ENCODE results near the gene CAPNS2. TPM values are rescaled to one million over a fixed set of nuclear protein-coding genes. Genes with fewer than 3 reads are reported as not detected.

CAPNS2 gene
- total and polyA plus RNA-seq, 4 donors: 0.45 to 2.5 TPM; not detected in 2

DNA sequence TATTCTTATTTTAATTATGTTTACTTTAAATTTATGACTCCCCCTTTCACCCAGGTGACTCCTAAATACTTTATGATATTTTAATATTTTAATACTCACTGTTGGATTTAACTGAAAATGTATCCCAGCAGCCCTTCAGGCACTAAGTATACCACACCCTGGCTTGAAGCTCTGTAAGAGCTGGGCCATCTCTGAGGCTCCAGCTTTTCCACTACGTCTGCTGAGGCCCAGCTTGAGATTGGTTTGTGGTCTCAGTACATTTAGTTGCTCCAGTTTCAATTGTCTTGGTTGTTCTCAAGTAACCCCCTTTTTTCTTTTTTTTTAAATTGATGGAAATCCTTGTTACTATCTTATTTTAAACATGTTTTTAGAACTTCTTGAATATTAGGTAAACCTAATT lies 27.0 kb upstream of the CAPNS2 start:
- no peak for ATAC-seq (ENCODE audit: low FRiP score)
- Histone ChIP-seq H3K4me3 (ENCODE audit: low read length in 2 of 2) (no peak overlapping the region), H3K36me3 (ENCODE audit: control insufficient read depth in 1 of 2, insufficient read depth in 2 of 2, low read length in 1 of 2) (peaks cover 0 to 3% of the 10 kb centered on the region in 2 donors), H3K27me3 (ENCODE audit: control insufficient read depth in 1 of 2, insufficient read depth in 2 of 2, low read length in 1 of 2) (no peaks in the 10 kb centered on the region), H3K27ac (ENCODE audit: low read depth in 1 of 2, low read length in 2 of 2) (no peak overlapping the region), H3K9me3 (ENCODE audit: control insufficient read depth, low read length) (no peaks in the 10 kb centered on the region), H3K4me1 (ENCODE audit: control insufficient read depth in 1 of 2, insufficient read depth in 2 of 2, low read length in 2 of 2) (peaks cover 0 to 2% of the 10 kb centered on the region in 2 donors)
- WGBS, 2 donors: 74 to 88% methylated on average over 1 of the region's 1 CpG
- DNase-seq: no peak
- intact Hi-C loops (cut with DNase I): loop anchor here in 1 of 2 donors (5.0 kb wide), 1 partner anchor 42 kb away; no protein-coding TSS in a partner anchor

DNA sequence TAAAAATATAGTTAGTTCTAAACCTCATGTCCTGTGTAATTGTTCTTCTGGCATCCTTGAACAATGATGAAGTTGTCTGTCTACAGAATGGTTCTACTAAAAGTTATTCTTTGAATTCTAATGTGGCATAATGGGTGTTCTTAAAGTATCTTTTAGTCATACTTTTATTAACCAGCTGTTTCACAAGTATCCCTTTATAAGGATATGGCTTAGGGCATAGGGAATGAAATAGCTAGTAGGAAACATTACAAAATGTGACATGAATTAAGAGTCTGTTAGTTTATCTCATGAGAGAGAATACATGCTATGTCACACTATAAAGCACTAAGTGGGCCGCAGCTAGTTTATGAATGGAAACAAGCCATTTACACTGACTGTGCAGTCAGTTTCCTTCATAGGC lies 26.3 kb upstream of the CAPNS2 start:
- no peak for DNase-seq
- intact Hi-C loops (cut with DNase I): loop anchor here in 1 of 2 donors (10.0 kb wide), 1 partner anchor 305 kb away; no protein-coding TSS in a partner anchor

DNA sequence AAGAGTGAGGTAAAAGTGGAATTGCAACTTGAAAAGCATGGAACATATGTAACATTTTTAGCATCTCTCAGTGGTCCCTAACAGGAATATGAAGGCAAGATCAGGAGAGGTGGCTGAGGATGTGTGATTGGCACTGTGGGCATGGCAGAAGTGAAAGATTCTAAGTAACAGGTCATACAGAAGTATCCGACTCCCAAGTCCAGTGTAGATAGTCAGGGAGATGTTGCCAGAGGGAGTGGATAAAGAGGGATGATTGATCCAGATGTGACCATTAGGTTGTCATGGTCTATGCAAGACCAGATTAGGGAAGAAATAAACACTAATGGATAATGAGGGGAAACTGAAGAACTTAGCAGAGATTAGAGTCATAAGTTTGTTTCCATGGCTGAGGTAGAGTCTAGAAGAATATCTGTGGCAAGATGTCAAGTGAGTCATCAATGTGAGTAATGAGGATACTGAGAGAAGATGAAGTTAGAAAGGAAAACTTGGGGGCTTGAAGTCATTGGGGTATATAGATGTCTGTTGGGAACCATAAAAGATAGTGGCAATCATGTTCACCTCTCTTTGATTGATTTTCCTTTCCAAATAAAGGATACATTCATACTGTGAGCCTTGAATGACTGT lies 23.9 kb upstream of the CAPNS2 start:
- Histone ChIP-seq H3K27me3 (ENCODE audit: control insufficient read depth in 1 of 2, insufficient read depth in 2 of 2, low read length in 1 of 2) (no peaks in the 10 kb centered on the region), H3K4me1 (ENCODE audit: control insufficient read depth in 1 of 2, insufficient read depth in 2 of 2, low read length in 2 of 2) (no peaks in the 10 kb centered on the region), H3K36me3 (ENCODE audit: control insufficient read depth in 1 of 2, insufficient read depth in 2 of 2, low read length in 1 of 2) (peaks cover 0 to under 1% of the 10 kb centered on the region in 2 donors), H3K9me3 (ENCODE audit: control insufficient read depth, low read length) (no peaks in the 10 kb centered on the region), H3K27ac (ENCODE audit: low read depth in 1 of 2, low read length in 2 of 2) (no peak overlapping the region), H3K4me3 (ENCODE audit: low read length in 2 of 2) (no peak overlapping the region)
- DNase-seq (no peak), ATAC-seq (ENCODE audit: low FRiP score) (peak; percentile 77)
- WGBS, 2 donors: 88 to 97% methylated on average over 1 of the region's 1 CpG
- intact Hi-C loops (cut with DNase I): loop anchor here (1.0 to 10.0 kb wide), 3 partner anchors 70 to 302 kb away; no protein-coding TSS in a partner anchor

More for the DNA sequence above, 26.3 kb upstream of the CAPNS2 start:
- H3K4me3 ChIP-seq (ENCODE audit: low read length in 2 of 2): no peak overlapping the region
- H3K4me1 ChIP-seq (ENCODE audit: control insufficient read depth in 1 of 2, insufficient read depth in 2 of 2, low read length in 2 of 2): peaks cover 0 to 2% of the 10 kb centered on the region in 2 donors
- no peaks in the 10 kb centered on the region for H3K27me3 ChIP-seq (ENCODE audit: control insufficient read depth in 1 of 2, insufficient read depth in 2 of 2, low read length in 1 of 2)
- H3K27ac ChIP-seq (ENCODE audit: low read depth in 1 of 2, low read length in 2 of 2): no peak overlapping the region
- ATAC-seq (ENCODE audit: low FRiP score): no peak
- H3K9me3 ChIP-seq (ENCODE audit: control insufficient read depth, low read length): no peaks in the 10 kb centered on the region
- WGBS, 2 donors: 92 to 95% methylated on average over 1 of the region's 1 CpG
- peaks cover 0 to 3% of the 10 kb centered on the region in 2 donors for H3K36me3 ChIP-seq (ENCODE audit: control insufficient read depth in 1 of 2, insufficient read depth in 2 of 2, low read length in 1 of 2)

DNA sequence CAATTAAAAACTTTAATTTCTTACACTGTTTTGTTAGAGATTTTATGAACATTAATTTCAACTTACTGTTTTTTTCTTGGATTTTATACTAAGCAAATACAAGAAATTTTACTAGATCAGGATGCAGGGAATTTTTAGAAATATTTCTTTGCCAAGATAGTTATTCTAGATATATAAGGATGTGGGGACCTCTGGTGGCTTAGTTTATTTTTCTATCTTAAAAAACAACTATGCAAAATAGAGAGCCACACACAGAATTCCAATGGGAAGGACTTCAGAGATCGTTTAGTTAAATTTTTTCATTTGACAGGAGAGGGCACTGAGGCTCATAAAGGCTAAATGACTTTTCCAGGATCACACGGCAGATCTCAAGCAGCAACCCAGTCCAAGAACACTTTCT lies 23.0 kb upstream of the CAPNS2 start:
- ATAC-seq (ENCODE audit: low FRiP score): peak; percentile 85
- intact Hi-C loops (cut with DNase I): loop anchor here (2.0 to 10.0 kb wide), 2 partner anchors 71 to 301 kb away; no protein-coding TSS in a partner anchor

DNA sequence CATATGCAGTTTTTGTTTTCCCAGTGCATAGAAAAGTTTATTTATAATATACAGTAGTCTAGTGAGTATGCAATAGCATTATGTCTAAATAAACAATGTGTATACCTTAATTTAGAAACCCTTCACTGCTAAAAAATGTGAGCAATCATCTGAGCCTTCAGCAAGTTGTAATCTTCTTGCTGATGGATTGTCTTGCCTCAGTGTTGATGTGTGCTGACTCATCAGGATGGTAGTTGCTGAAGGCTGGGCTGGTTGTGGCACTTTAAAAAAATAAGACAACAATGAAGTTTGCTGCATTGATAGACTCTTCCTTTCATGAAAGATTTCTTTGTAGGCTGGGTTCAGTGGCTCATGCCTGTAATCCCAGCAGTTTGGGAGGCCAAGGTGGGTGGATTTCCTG lies 13.9 kb upstream of the CAPNS2 start:
- H3K9me3 ChIP-seq (ENCODE audit: control insufficient read depth, low read length): no peaks in the 10 kb centered on the region
- H3K36me3 ChIP-seq (ENCODE audit: control insufficient read depth in 1 of 2, insufficient read depth in 2 of 2, low read length in 1 of 2): peaks cover 0 to 2% of the 10 kb centered on the region in 2 donors
- H3K4me1 ChIP-seq (ENCODE audit: control insufficient read depth in 1 of 2, insufficient read depth in 2 of 2, low read length in 2 of 2): peaks cover 0 to 2% of the 10 kb centered on the region in 2 donors
- no peak for DNase-seq
- no peak overlapping the region for H3K27ac ChIP-seq (ENCODE audit: low read depth in 1 of 2, low read length in 2 of 2)
- intact Hi-C loops (cut with DNase I): no loop called here
- ATAC-seq (ENCODE audit: low FRiP score): no peak
- H3K27me3 ChIP-seq (ENCODE audit: control insufficient read depth in 1 of 2, insufficient read depth in 2 of 2, low read length in 1 of 2): no peaks in the 10 kb centered on the region
- H3K4me3 ChIP-seq (ENCODE audit: low read length in 2 of 2): no peak overlapping the region

More for the DNA sequence above, 23.0 kb upstream of the CAPNS2 start:
- Histone ChIP-seq H3K9me3 (ENCODE audit: control insufficient read depth, low read length) (no peaks in the 10 kb centered on the region), H3K4me1 (ENCODE audit: control insufficient read depth in 1 of 2, insufficient read depth in 2 of 2, low read length in 2 of 2) (no peaks in the 10 kb centered on the region), H3K27ac (ENCODE audit: low read depth in 1 of 2, low read length in 2 of 2) (no peak overlapping the region), H3K27me3 (ENCODE audit: control insufficient read depth in 1 of 2, insufficient read depth in 2 of 2, low read length in 1 of 2) (no peaks in the 10 kb centered on the region), H3K36me3 (ENCODE audit: control insufficient read depth in 1 of 2, insufficient read depth in 2 of 2, low read length in 1 of 2) (no peaks in the 10 kb centered on the region), H3K4me3 (ENCODE audit: low read length in 2 of 2) (no peak overlapping the region)
- DNase-seq: no peak
- WGBS, 2 donors: 7 to 9% methylated on average over 2 of the region's 2 CpGs

DNA sequence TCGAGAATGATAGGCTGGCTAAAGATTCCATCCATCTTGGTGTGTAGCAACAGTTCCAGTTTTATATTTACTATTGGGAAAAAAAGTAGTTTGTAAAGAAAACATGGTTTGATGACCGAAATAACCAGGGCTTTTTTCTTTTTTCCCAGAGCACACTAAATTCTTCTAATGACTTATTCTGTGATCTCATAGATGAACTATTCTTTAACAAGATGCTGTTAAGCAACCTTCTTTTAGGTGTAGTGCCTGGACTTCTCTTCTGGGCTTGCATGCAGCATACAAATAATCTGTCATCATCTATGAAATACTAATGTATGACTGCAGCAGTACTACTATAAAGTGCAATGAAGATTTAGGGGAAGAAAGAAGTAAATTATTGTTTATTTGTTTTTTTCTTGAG lies 11.0 kb upstream of the CAPNS2 start:
- H3K36me3 ChIP-seq (ENCODE audit: control insufficient read depth in 1 of 2, insufficient read depth in 2 of 2, low read length in 1 of 2): no peaks in the 10 kb centered on the region
- DNase-seq (no peak), ATAC-seq (ENCODE audit: low FRiP score) (no peak)
- no peak overlapping the region for H3K4me3 ChIP-seq (ENCODE audit: low read length in 2 of 2)
- H3K27ac ChIP-seq (ENCODE audit: low read depth in 1 of 2, low read length in 2 of 2): no peak overlapping the region
- WGBS, 2 donors: 5 to 10% methylated on average over 2 of the region's 2 CpGs
- peaks cover 0 to 3% of the 10 kb centered on the region in 2 donors for H3K4me1 ChIP-seq (ENCODE audit: control insufficient read depth in 1 of 2, insufficient read depth in 2 of 2, low read length in 2 of 2)
- H3K27me3 ChIP-seq (ENCODE audit: control insufficient read depth in 1 of 2, insufficient read depth in 2 of 2, low read length in 1 of 2): no peaks in the 10 kb centered on the region
- H3K9me3 ChIP-seq (ENCODE audit: control insufficient read depth, low read length): no peaks in the 10 kb centered on the region
- intact Hi-C loops (cut with DNase I): no loop called here

DNA sequence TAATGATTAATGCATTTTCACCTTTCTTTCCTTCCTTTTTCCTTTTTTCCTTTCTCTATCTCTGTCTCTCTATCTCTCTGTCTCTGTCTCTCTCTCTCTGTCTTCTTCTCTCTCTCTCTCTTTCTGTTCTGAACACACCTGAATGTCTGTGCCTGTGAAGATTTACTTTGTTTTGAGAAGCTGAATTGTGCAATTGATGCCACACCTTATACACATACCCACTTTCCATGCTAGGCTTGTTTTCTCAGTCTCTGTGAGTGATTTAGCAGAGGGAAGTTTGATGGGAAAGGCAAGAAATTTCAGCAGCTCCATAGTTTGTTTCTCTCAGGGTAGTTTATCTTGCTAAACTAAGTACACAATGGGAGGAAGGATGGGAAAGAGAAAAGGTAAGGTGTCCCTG lies 9.3 kb upstream of the CAPNS2 start:
- DNase-seq (no peak), ATAC-seq (ENCODE audit: low FRiP score) (no peak)
- intact Hi-C loops (cut with DNase I): no loop called here

DNA sequence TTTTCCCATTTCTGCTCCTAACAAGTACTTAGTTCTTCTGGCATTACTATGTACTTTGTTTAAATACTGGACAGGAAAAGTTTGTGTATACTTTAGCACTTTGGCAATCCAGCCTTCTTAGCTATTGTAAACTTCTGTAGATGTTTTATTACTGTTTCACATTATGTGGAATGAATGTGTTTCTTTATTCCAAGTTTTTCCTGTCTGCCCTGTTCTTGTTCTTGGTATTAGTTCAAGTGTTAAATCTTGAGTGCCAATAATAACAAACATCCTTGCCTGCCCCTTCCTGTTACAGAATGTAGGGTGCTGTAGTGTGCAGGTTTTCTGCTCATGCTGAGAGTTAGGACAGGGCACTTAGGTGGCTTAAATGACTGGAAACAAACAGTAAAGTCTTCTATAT lies 7.3 kb upstream of the CAPNS2 start:
- no peak overlapping the region for H3K27ac ChIP-seq (ENCODE audit: low read depth in 1 of 2, low read length in 2 of 2)
- no peaks in the 10 kb centered on the region for H3K27me3 ChIP-seq (ENCODE audit: control insufficient read depth in 1 of 2, insufficient read depth in 2 of 2, low read length in 1 of 2)
- no peak overlapping the region for H3K4me3 ChIP-seq (ENCODE audit: low read length in 2 of 2)
- no peaks in the 10 kb centered on the region for H3K36me3 ChIP-seq (ENCODE audit: control insufficient read depth in 1 of 2, insufficient read depth in 2 of 2, low read length in 1 of 2)
- no peaks in the 10 kb centered on the region for H3K9me3 ChIP-seq (ENCODE audit: control insufficient read depth, low read length)
- peaks cover 0 to 2% of the 10 kb centered on the region in 2 donors for H3K4me1 ChIP-seq (ENCODE audit: control insufficient read depth in 1 of 2, insufficient read depth in 2 of 2, low read length in 2 of 2)
- intact Hi-C loops (cut with DNase I): no loop called here
- ATAC-seq (ENCODE audit: low FRiP score) (peak; percentile 48), DNase-seq (no peak)

More for the DNA sequence above, 9.3 kb upstream of the CAPNS2 start:
- Histone ChIP-seq H3K36me3 (ENCODE audit: control insufficient read depth in 1 of 2, insufficient read depth in 2 of 2, low read length in 1 of 2) (no peaks in the 10 kb centered on the region), H3K27ac (ENCODE audit: low read depth in 1 of 2, low read length in 2 of 2) (no peak overlapping the region), H3K27me3 (ENCODE audit: control insufficient read depth in 1 of 2, insufficient read depth in 2 of 2, low read length in 1 of 2) (no peaks in the 10 kb centered on the region), H3K4me1 (ENCODE audit: control insufficient read depth in 1 of 2, insufficient read depth in 2 of 2, low read length in 2 of 2) (peaks cover 0 to 3% of the 10 kb centered on the region in 2 donors), H3K9me3 (ENCODE audit: control insufficient read depth, low read length) (no peaks in the 10 kb centered on the region), H3K4me3 (ENCODE audit: low read length in 2 of 2) (no peak overlapping the region)

DNA sequence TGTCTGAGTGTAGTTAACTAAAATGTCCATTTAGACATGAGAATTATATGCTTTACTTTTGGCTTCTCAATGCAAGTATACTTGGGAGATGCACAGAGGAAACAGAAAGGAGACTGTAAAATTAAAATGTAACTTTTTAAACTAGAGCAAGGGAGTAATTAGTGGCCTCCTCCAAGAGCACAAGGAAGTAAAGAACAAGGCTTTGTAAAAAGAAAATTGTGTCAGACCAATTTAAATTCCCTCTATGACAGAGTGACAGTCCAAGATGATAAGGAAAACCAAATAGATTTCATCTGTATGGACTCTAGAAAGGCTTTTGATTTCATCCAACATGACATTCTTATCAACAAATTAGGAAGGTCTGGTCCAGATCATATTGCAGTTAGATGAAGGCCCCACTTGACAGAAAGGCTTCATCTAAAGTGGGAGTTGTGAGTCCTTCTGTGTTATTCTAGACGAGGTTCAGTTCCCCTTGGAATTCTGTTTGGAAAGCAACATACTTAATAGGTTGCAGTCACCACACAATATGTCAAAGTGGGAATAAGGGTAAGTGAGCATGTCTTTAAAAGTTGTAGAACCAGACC lies 6.5 kb upstream of the CAPNS2 start:
- 14 to 18% methylated on average over 1 of the region's 1 CpG for WGBS, 2 donors
- H3K4me3 ChIP-seq (ENCODE audit: low read length in 2 of 2): no peak overlapping the region
- ATAC-seq (ENCODE audit: low FRiP score) (no peak), DNase-seq (no peak)
- peaks cover 0 to 2% of the 10 kb centered on the region in 2 donors for H3K4me1 ChIP-seq (ENCODE audit: control insufficient read depth in 1 of 2, insufficient read depth in 2 of 2, low read length in 2 of 2)
- intact Hi-C loops (cut with DNase I): no loop called here
- H3K27ac ChIP-seq (ENCODE audit: low read depth in 1 of 2, low read length in 2 of 2): no peak overlapping the region
- no peaks in the 10 kb centered on the region for H3K9me3 ChIP-seq (ENCODE audit: control insufficient read depth, low read length)
- no peaks in the 10 kb centered on the region for H3K27me3 ChIP-seq (ENCODE audit: control insufficient read depth in 1 of 2, insufficient read depth in 2 of 2, low read length in 1 of 2)
- no peaks in the 10 kb centered on the region for H3K36me3 ChIP-seq (ENCODE audit: control insufficient read depth in 1 of 2, insufficient read depth in 2 of 2, low read length in 1 of 2)

Data from aorta (tissue), 5 donors.